HG02642 (cell line): ENCODE results near the gene NRG3.

Source experiments
- ATAC-seq: cut with Tn5 transposase; IDR thresholded peaks from one replicate; pipeline ENCODE4 v1.9.1; 2021; ENCODE audit warnings: mild to moderate bottlenecking; ENCODE audit not compliant: unreplicated experiment, poor library complexity

NRG3 gene

DNA sequence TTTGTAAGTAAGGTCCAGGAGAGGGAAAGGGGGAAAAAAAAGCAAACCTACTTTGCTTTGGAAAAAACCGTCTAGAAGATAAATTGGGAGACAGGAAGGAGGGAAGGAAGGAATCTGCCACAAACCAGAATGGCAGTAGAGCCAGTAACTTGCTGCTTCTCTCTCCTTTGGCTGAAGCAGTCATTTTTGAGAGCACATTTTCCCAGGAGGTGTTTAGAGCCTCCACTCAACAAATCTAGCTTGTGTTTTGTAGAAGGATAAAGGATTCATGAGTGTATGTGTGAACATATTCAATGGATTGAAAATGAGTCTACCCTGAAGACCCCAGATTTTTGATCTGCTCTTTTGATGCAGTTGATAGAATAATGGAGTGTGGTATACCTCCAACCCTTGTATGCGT is 2.6 kb downstream of the NRG3 start:
- no peak for ATAC-seq

DNA sequence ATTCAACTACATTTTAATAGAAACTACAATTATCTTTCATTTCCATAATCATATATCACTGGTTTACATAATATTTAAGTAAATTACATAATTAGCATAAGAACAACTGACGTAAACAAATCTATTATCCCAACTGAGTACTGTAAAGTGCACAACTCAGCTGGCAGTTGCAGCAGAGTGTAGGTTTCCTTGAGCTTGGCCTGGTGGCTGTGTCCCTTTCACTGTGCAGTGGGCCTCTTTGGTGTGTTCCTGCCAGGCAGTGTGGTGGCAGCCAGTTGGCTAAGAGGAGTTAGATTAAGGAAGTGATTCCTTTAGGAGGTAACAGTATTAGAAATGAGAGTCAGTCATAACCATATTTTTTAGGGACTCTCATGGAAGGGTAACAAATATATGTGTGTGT is 7.0 kb downstream of the NRG3 start:
- ATAC-seq, result no peak

DNA sequence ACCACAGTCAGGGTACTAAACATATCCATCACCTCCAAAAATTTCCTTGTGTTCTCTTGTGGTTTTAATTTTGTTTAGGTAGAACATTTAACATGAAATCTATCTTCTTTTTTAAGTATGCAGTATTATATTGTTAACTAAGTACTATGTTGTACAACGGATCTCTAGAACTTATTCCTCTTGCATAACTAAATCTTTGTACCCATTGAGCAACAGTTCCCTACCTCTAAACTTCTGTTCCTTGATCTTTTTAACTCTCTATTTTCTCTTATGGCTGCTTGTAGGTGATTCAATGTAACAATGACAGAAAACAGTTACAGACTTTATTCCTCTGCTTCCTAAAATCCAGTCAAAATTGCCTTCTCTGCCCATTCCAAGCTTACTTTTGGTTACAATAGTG is 9.9 kb downstream of the NRG3 start:
- ATAC-seq, result no peak

DNA sequence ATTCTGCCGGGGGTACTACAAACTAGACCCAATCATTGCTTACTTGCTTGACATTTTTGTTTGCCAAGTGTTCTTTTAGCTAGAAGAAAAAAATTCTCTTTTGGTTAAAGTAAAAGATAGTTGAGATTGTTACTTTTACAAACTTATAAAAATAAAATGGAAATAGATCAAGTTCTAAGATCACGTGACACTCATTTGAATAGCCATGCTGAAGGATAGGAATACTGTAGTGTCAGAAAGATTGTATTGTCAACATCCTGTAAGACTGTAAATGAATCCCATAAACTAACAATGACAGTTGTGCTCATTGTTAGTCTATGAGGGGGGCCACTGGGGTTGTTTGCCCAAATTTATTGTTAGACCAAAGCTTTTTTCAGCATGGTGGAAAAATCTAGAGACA is 10.5 kb downstream of the NRG3 start:
- ATAC-seq, result no peak

GRCh38 chr10:81886939-81887338 is 11.9 kb downstream of the NRG3 start:
- ATAC-seq, result no peak

DNA sequence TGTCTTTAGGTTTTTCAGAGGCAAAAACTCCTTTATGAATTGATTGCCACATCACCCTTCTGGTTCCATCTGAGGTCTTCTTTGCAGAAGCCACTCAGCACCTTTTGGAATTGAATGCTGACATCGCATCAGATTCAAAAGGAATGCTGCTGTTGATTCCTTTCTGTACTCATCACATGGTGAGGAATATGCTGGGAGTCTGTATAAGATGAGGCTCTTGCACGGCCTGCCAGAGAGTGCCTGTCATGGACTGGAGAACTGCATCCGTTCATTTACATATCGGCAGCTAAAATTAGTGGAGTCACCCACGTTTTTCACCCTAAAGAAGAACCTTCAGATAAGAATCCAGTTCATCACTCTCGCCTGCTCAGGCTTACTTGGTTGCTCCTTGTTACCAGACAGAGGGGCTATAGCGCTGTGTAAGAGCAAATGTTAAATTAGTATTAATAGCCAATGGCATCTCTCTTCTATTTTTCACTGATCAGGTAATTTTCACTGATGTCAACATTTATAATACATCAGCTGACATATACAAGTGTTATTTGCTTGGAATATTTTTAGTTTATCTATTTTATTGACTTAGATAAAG is 14.3 kb downstream of the NRG3 start:
- ATAC-seq, result no peak

DNA sequence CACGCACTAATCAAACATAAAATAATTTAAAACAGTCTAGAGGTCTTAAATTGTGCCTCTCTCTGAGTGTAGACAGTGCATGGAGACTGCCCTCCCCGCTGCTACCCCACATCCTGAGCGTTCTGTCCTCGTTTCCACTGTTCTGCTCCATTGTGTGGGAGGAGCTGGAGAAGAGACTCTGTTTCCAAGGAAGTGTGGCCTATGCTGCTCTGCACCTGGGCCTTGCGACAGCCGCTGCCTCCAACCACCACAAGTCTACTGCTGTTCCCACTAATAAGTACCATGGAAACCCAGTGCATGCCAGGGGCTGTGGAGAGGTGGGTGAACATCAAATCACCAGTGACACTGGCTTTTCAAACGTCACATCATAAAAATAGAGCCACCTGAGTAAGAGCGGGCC is 19.6 kb downstream of the NRG3 start:
- ATAC-seq, result no peak

DNA sequence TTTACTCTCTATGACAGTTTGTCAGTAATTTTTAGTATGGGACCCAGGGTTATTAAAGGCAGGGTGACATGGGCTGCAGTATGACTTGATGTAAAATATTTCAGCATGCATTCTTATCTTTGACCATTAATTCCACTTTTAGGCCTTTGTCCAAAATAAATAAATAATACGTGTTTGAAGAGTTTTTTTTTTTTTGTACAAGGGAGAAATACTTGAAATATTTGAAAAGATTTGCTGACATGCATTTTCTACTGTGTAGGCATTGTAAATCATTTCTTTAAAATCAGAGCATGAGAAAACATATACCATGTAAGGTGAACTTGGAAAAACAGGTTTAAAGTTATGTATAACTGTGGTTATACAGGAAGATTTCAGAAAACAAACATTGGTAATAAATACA is 23.5 kb downstream of the NRG3 start:
- no peak for ATAC-seq

GRCh38 chr10:81900989-81901388 is 26.0 kb downstream of the NRG3 start:
- ATAC-seq, result no peak

GRCh38 chr10:81903472-81903871 is 28.5 kb downstream of the NRG3 start:
- ATAC-seq, result no peak

DNA sequence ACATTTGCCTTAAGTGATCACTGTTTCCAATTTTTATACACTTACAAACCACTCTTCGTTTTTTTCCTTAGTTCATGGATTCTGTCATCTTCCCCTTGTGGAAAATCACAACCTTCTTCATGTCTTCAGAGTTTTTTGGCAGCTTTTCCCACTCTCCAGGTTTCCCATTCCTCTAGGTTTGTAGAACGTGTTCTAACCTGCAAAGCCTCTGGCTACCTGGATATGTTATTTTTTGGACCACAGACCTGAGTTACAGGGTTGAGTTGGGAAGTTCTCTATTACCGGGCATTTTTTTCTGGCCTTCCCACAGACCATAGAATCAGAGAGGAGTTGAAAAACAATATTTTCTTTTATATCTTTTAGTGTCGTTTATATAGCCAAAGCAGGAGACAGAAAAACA is 30.2 kb downstream of the NRG3 start:
- no peak for ATAC-seq

DNA sequence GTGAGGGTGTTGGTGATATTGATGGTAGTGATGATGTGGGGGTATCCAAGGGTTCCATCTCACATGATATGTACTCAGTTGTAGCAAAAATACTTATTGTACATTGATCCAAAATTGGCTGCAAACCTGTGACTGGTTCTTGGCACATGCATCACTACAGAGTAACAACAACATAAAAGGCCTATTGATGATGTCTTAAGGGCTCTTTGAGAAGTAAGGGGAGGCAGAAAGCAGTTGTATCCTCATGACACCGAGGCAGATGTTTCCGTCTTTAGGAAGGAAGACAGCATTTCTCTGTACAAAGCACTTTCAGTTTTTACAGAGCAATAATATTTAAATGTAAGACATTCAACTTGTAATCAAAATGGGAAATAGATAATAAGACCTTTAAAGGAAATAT is 34.5 kb downstream of the NRG3 start:
- ATAC-seq, result no peak

GRCh38 chr10:81911328-81911727 is 36.3 kb downstream of the NRG3 start:
- no peak for ATAC-seq

GRCh38 chr10:81914736-81915503 is 39.9 kb downstream of the NRG3 start:
- no peak for ATAC-seq

GRCh38 chr10:81915504-81915897 is 40.5 kb downstream of the NRG3 start:
- ATAC-seq, result no peak

GRCh38 chr10:81917666-81918065 is 42.7 kb downstream of the NRG3 start:
- no peak for ATAC-seq

- ATAC-seq, result no peak
Measured at GRCh38 chr10:81918766-81919165, 43.8 kb downstream of the NRG3 start.

DNA sequence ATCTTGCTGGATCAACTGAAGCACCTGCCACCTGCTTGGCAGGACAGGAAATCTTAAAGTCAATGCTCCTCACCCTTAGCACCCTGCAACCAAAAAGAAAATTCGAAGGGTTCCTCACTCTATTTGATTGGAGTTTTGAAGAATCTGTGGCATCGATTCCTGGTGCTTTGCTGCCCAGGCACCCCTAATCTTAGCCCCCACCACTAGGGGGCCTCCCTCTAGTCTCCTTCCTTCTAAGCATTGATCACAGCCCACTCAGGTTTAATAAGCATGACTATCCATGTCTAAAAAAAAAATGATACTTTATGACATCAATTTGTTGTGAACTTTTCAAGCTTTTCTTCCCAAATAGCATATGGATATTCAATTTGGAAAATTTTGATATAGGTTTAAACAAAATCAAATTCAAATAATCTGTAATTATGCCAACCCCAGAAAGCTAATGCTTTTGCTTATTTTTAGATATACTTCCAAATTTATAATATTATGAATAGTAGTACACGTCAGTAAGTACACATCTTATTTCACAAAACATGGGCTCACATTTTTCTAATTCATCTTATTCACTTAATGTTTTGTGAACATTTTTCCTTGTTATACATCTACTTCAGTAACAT is 45.3 kb downstream of the NRG3 start:
- peak; percentile 75 for ATAC-seq

GRCh38 chr10:81928119-81928518 is 53.1 kb downstream of the NRG3 start:
- ATAC-seq, result no peak

GRCh38 chr10:81943583-81943982 is 68.6 kb downstream of the NRG3 start:
- no peak for ATAC-seq

- no peak for ATAC-seq
Measured at GRCh38 chr10:81944609-81945008, 69.6 kb downstream of the NRG3 start.

GRCh38 chr10:81949283-81949682 is 74.3 kb downstream of the NRG3 start:
- no peak for ATAC-seq
